ENCODE data around the gene TRAPPC6A.

Gene TRAPPC6A

GRCh38 chr19:45177817-45178261 is at the start of gene TRAPPC6A:
Gene TRAPPC6A, minus strand, starts transcription at chr19:45178237. Its CDS starts 19 bp downstream, at chr19:45178218.
- DNase-seq (ENCODE audit: low read depth, low spot score), result no peak

- no peak for DNase-seq (ENCODE audit: low read depth, low spot score)
Observed at GRCh38 chr19:45224645-45225044, 46.6 kb upstream of the TRAPPC6A start.

- no peak for DNase-seq (ENCODE audit: low read depth, low spot score)
Observed at GRCh38 chr19:45223879-45224278, 45.8 kb upstream of the TRAPPC6A start.

GRCh38 chr19:45222724-45223123 is 44.7 kb upstream of the TRAPPC6A start:
- DNase-seq (ENCODE audit: low read depth, low spot score), result no peak

- no peak for DNase-seq (ENCODE audit: low read depth, low spot score)
Observed at GRCh38 chr19:45218911-45219743, 41.1 kb upstream of the TRAPPC6A start.

- DNase-seq (ENCODE audit: low read depth, low spot score), result no peak
Observed at GRCh38 chr19:45218426-45218825, 40.4 kb upstream of the TRAPPC6A start.

- no peak for DNase-seq (ENCODE audit: low read depth, low spot score)
Observed at GRCh38 chr19:45217957-45218334, 39.9 kb upstream of the TRAPPC6A start.

GRCh38 chr19:45217193-45217956 is 39.3 kb upstream of the TRAPPC6A start:
- DNase-seq (ENCODE audit: low read depth, low spot score), result no peak

GRCh38 chr19:45216667-45217066 is 38.6 kb upstream of the TRAPPC6A start:
- no peak for DNase-seq (ENCODE audit: low read depth, low spot score)

GRCh38 chr19:45215391-45216191 is 37.6 kb upstream of the TRAPPC6A start:
- DNase-seq (ENCODE audit: low read depth, low spot score), result no peak

GRCh38 chr19:45213031-45213430 is 35.0 kb upstream of the TRAPPC6A start:
- DNase-seq (ENCODE audit: low read depth, low spot score), result no peak

- DNase-seq (ENCODE audit: low read depth, low spot score), result no peak
Observed at GRCh38 chr19:45211751-45212381, 33.8 kb upstream of the TRAPPC6A start.

- no peak for DNase-seq (ENCODE audit: low read depth, low spot score)
Observed at GRCh38 chr19:45206328-45206727, 28.3 kb upstream of the TRAPPC6A start.

- no peak for DNase-seq (ENCODE audit: low read depth, low spot score)
Observed at GRCh38 chr19:45205810-45206209, 27.8 kb upstream of the TRAPPC6A start.

- no peak for DNase-seq (ENCODE audit: low read depth, low spot score)
Observed at GRCh38 chr19:45202637-45203036, 24.6 kb upstream of the TRAPPC6A start.

GRCh38 chr19:45200568-45200967 is 22.5 kb upstream of the TRAPPC6A start:
- DNase-seq (ENCODE audit: low read depth, low spot score), result peak; percentile 57

GRCh38 chr19:45195764-45196163 is 17.7 kb upstream of the TRAPPC6A start:
- DNase-seq (ENCODE audit: low read depth, low spot score), result no peak

- no peak for DNase-seq (ENCODE audit: low read depth, low spot score)
Observed at GRCh38 chr19:45191375-45191774, 13.3 kb upstream of the TRAPPC6A start.

- DNase-seq (ENCODE audit: low read depth, low spot score), result no peak
Observed at GRCh38 chr19:45189971-45190370, 11.9 kb upstream of the TRAPPC6A start.

GRCh38 chr19:45187421-45188100 is 9.5 kb upstream of the TRAPPC6A start:
- DNase-seq (ENCODE audit: low read depth, low spot score), result peak; percentile 43

All from ELF-1 (cell line).